Activated naive CD8-positive, alpha-beta T cell treated with anti-CD3 and anti-CD28 coated beads, Interleukin-2, amount 10 ng/mL, durations not matched to agents 7 days and 5 days (primary cell): ENCODE results near the gene ROBO1. TPM values are rescaled to one million over a fixed set of nuclear protein-coding genes. Genes with fewer than 3 reads are reported as not detected.

Experiments used
- ATAC-seq: fragments of 150-1000 bp; cut with Tn5 transposase; one replicate; pipeline ENCODE4 v1.10.0; 2021; ENCODE audit warnings: low read depth, moderate library complexity
- POLR2A ChIA-PET: fragments of 350-600 bp; sonication (Branson Sonifier 250); formaldehyde crosslinking; loops from one replicate; lab custom pipeline; 2021; ENCODE audit warnings: antibody characterized with exemption; lab: Charles Lee
- DNase-seq: peaks from one replicate; pipeline ENCODE4 v3.0.0; 2021
- H3K27ac Mint-ChIP-seq: one replicate; pipeline ENCODE4 v1.8.0; 2022; ENCODE audit warnings: mild to moderate bottlenecking, mixed read lengths
- H3K27me3 Mint-ChIP-seq: one replicate; pipeline ENCODE4 v1.8.0; 2022; ENCODE audit warnings: mild to moderate bottlenecking, moderate library complexity, mixed read lengths
- H3K36me3 Mint-ChIP-seq: one replicate; pipeline ENCODE4 v1.8.0; 2021; ENCODE audit warnings: mild to moderate bottlenecking, mixed read lengths
- H3K4me1 Mint-ChIP-seq: one replicate; pipeline ENCODE4 v1.8.0; 2021; ENCODE audit warnings: mixed read lengths
- H3K4me3 Mint-ChIP-seq: one replicate; pipeline ENCODE4 v1.8.0; 2022; ENCODE audit warnings: mild to moderate bottlenecking, moderate library complexity, mixed read lengths
- H3K9me3 Mint-ChIP-seq: one replicate; pipeline ENCODE4 v1.8.0; 2021; ENCODE audit warnings: mixed read lengths
- total RNA-seq, 2 experiments: library from RNA; stranded (reverse); gene quantifications; one replicate each; pipeline ENCODE4 v1.2.3, GENCODE V29; 2021

Gene ROBO1
- total RNA-seq, 2 experiments from 2014 or later = 5.3 to 5.4 TPM

GRCh38 chr3:79653266-79653830, 114.5 kb downstream of the ROBO1 start:
- Mint-ChIP-seq H3K27ac (no peak overlapping the region), H3K4me3 (no peak overlapping the region), H3K36me3 (no peaks in the 10 kb centered on the region), H3K9me3 (peaks cover 4% of the 10 kb centered on the region), H3K4me1 (no peaks in the 10 kb centered on the region), H3K27me3 (no peaks in the 10 kb centered on the region)
- POLR2A ChIA-PET = no interaction called here
- DNase-seq = no peak
- no peak for ATAC-seq

- H3K4me3 Mint-ChIP-seq = no peak overlapping the region
- H3K27me3 Mint-ChIP-seq = no peaks in the 10 kb centered on the region
- H3K9me3 Mint-ChIP-seq = peaks cover 3% of the 10 kb centered on the region
- POLR2A ChIA-PET = no interaction called here
- H3K4me1 Mint-ChIP-seq = no peaks in the 10 kb centered on the region
- H3K27ac Mint-ChIP-seq = no peak overlapping the region
- H3K36me3 Mint-ChIP-seq = no peaks in the 10 kb centered on the region
- no peak for DNase-seq
- no peak for ATAC-seq
These were observed 116.2 kb downstream of the ROBO1 start for GRCh38 chr3:79651536-79652065.

- no peaks in the 10 kb centered on the region for H3K36me3 Mint-ChIP-seq
- DNase-seq (no peak), ATAC-seq (no peak)
- peaks cover 7% of the 10 kb centered on the region for H3K9me3 Mint-ChIP-seq
- H3K4me3 Mint-ChIP-seq = no peak overlapping the region
- H3K27me3 Mint-ChIP-seq = no peaks in the 10 kb centered on the region
- no peak overlapping the region for H3K27ac Mint-ChIP-seq
- POLR2A ChIA-PET = no interaction called here
- no peaks in the 10 kb centered on the region for H3K4me1 Mint-ChIP-seq
These were observed 127.9 kb downstream of the ROBO1 start for GRCh38 chr3:79639855-79640254.

GRCh38 chr3:79636372-79636771, 131.4 kb downstream of the ROBO1 start:
- DNase-seq (no peak), ATAC-seq (no peak)
- POLR2A ChIA-PET = no interaction called here
- Mint-ChIP-seq H3K9me3 (peaks cover 2% of the 10 kb centered on the region), H3K4me1 (no peaks in the 10 kb centered on the region), H3K27ac (no peak overlapping the region), H3K27me3 (no peaks in the 10 kb centered on the region), H3K36me3 (no peaks in the 10 kb centered on the region), H3K4me3 (no peak overlapping the region)

GRCh38 chr3:79632842-79633241, 135.0 kb downstream of the ROBO1 start:
- H3K27me3 Mint-ChIP-seq = no peaks in the 10 kb centered on the region
- H3K27ac Mint-ChIP-seq = no peak overlapping the region
- H3K4me3 Mint-ChIP-seq = no peak overlapping the region
- H3K36me3 Mint-ChIP-seq = no peaks in the 10 kb centered on the region
- DNase-seq (no peak), ATAC-seq (no peak)
- H3K4me1 Mint-ChIP-seq = no peaks in the 10 kb centered on the region
- POLR2A ChIA-PET = no interaction called here
- peaks cover 4% of the 10 kb centered on the region for H3K9me3 Mint-ChIP-seq

- H3K36me3 Mint-ChIP-seq = no peaks in the 10 kb centered on the region
- H3K4me3 Mint-ChIP-seq = no peak overlapping the region
- H3K4me1 Mint-ChIP-seq = no peaks in the 10 kb centered on the region
- H3K27me3 Mint-ChIP-seq = no peaks in the 10 kb centered on the region
- H3K9me3 Mint-ChIP-seq = peaks cover 21% of the 10 kb centered on the region
- DNase-seq = no peak
- POLR2A ChIA-PET = no interaction called here
- no peak overlapping the region for H3K27ac Mint-ChIP-seq
- no peak for ATAC-seq
These were observed 148.9 kb downstream of the ROBO1 start for GRCh38 chr3:79618883-79619282.

- H3K27ac Mint-ChIP-seq = no peak overlapping the region
- ATAC-seq = no peak
- H3K36me3 Mint-ChIP-seq = no peaks in the 10 kb centered on the region
- H3K27me3 Mint-ChIP-seq = no peaks in the 10 kb centered on the region
- H3K4me1 Mint-ChIP-seq = no peaks in the 10 kb centered on the region
- no peak for DNase-seq
- POLR2A ChIA-PET = no interaction called here
- H3K4me3 Mint-ChIP-seq = no peak overlapping the region
- peaks cover 6% of the 10 kb centered on the region for H3K9me3 Mint-ChIP-seq
These were observed 161.4 kb downstream of the ROBO1 start for GRCh38 chr3:79606414-79606813.

GRCh38 chr3:79604681-79605080, 163.1 kb downstream of the ROBO1 start:
- Mint-ChIP-seq H3K36me3 (no peaks in the 10 kb centered on the region), H3K27me3 (no peaks in the 10 kb centered on the region), H3K4me1 (no peaks in the 10 kb centered on the region), H3K27ac (no peak overlapping the region), H3K4me3 (no peak overlapping the region), H3K9me3 (peaks cover 7% of the 10 kb centered on the region)
- ATAC-seq = no peak
- POLR2A ChIA-PET = no interaction called here
- no peak for DNase-seq

- H3K4me3 Mint-ChIP-seq = no peak overlapping the region
These were observed 165.4 kb downstream of the ROBO1 start for GRCh38 chr3:79602385-79602784.

GRCh38 chr3:79598594-79598993, 169.2 kb downstream of the ROBO1 start:
- Mint-ChIP-seq H3K4me1 (no peaks in the 10 kb centered on the region), H3K27ac (no peak overlapping the region), H3K36me3 (no peaks in the 10 kb centered on the region), H3K27me3 (no peaks in the 10 kb centered on the region), H3K9me3 (peaks cover 7% of the 10 kb centered on the region), H3K4me3 (no peak overlapping the region)
- no peak for DNase-seq
- no peak for ATAC-seq
- POLR2A ChIA-PET = no interaction called here

More at GRCh38 chr3:79602385-79602784, 165.4 kb downstream of the ROBO1 start:
- no peaks in the 10 kb centered on the region for H3K27me3 Mint-ChIP-seq
- H3K36me3 Mint-ChIP-seq = no peaks in the 10 kb centered on the region
- peaks cover 5% of the 10 kb centered on the region for H3K9me3 Mint-ChIP-seq
- no peak for DNase-seq
- no peak overlapping the region for H3K27ac Mint-ChIP-seq
- no peaks in the 10 kb centered on the region for H3K4me1 Mint-ChIP-seq
- no peak for ATAC-seq
- POLR2A ChIA-PET = no interaction called here

- no peak for DNase-seq
- no peaks in the 10 kb centered on the region for H3K36me3 Mint-ChIP-seq
- POLR2A ChIA-PET = no interaction called here
- peaks cover 7% of the 10 kb centered on the region for H3K9me3 Mint-ChIP-seq
- ATAC-seq = no peak
- H3K27me3 Mint-ChIP-seq = no peaks in the 10 kb centered on the region
- H3K4me3 Mint-ChIP-seq = no peak overlapping the region
- no peak overlapping the region for H3K27ac Mint-ChIP-seq
- no peaks in the 10 kb centered on the region for H3K4me1 Mint-ChIP-seq
These were observed 170.1 kb downstream of the ROBO1 start for GRCh38 chr3:79597709-79598108.

GRCh38 chr3:79587150-79587549, 180.6 kb downstream of the ROBO1 start:
- ATAC-seq (no peak), DNase-seq (no peak)
- Mint-ChIP-seq H3K4me1 (no peaks in the 10 kb centered on the region), H3K27ac (no peak overlapping the region), H3K9me3 (no peaks in the 10 kb centered on the region), H3K27me3 (no peaks in the 10 kb centered on the region), H3K4me3 (no peak overlapping the region), H3K36me3 (no peaks in the 10 kb centered on the region)
- POLR2A ChIA-PET = no interaction called here

GRCh38 chr3:79586232-79586631, 181.6 kb downstream of the ROBO1 start:
- no peak for ATAC-seq
- Mint-ChIP-seq H3K27ac (no peak overlapping the region), H3K4me3 (no peak overlapping the region), H3K36me3 (no peaks in the 10 kb centered on the region), H3K27me3 (no peaks in the 10 kb centered on the region), H3K4me1 (no peaks in the 10 kb centered on the region), H3K9me3 (no peaks in the 10 kb centered on the region)
- DNase-seq = no peak
- POLR2A ChIA-PET = no interaction called here

- ATAC-seq = no peak
- POLR2A ChIA-PET = no interaction called here
- no peak overlapping the region for H3K4me3 Mint-ChIP-seq
- no peak overlapping the region for H3K27ac Mint-ChIP-seq
- DNase-seq = no peak
- H3K27me3 Mint-ChIP-seq = no peaks in the 10 kb centered on the region
- no peaks in the 10 kb centered on the region for H3K36me3 Mint-ChIP-seq
- H3K9me3 Mint-ChIP-seq = peaks cover 1% of the 10 kb centered on the region
- no peaks in the 10 kb centered on the region for H3K4me1 Mint-ChIP-seq
These were observed 194.9 kb downstream of the ROBO1 start for GRCh38 chr3:79572930-79573329.
